ENCODE results near the gene ST6GALNAC6. TPM values are rescaled to one million over a fixed set of nuclear protein-coding genes. Genes with fewer than 3 reads are reported as not detected.

The ST6GALNAC6 gene
- total and polyA plus RNA-seq, 2 of the 8 experiments (the other 6 are each of a cell fraction or from before 2014, with no cell fraction given) = 43.7 to 64.4 TPM

- H4K20me1 ChIP-seq (replicated peaks in 1 of 2; ENCODE audit: control insufficient read depth in 1 of 2, insufficient read depth in 2 of 2, low read length in 2 of 2) = peaks cover 0 to 3% of the 10 kb centered on the region in 2 experiments
- H4K8ac ChIP-seq (ENCODE audit: extremely low read depth, insufficient read depth, low read length) = 0 out of 2 replicates have a peak overlapping the region, but pooled peaks have one; percentile 48
- H4K91ac ChIP-seq (replicated peaks; ENCODE audit: insufficient read length, low read length) = no peak overlapping the region
- H2BK12ac ChIP-seq (ENCODE audit: low read depth, low read length) = peak overlapping the region; percentile 39; the same call in 1 of the 2 replicates
- POLR2A ChIA-PET (ENCODE audit: partially characterized antibody) = interaction anchor here (0.6 to 3.7 kb wide), 9 partner anchors 10 to 45 kb away, joined by 3 to 16 read pairs (median 4); partner anchors contain the start of gene ST6GALNAC6
- no peak overlapping the region for H3K23ac ChIP-seq (ENCODE audit: insufficient read length)
- no peak overlapping the region for H2BK120ac ChIP-seq (replicated peaks; ENCODE audit: low read depth, low read length)
- H3K4ac ChIP-seq (replicated peaks; ENCODE audit: insufficient read length, low read depth, low read length) = no peak overlapping the region
- H2BK5ac ChIP-seq (ENCODE audit: low read depth, low read length) = no peak overlapping the region
- no peak overlapping the region for H3K14ac ChIP-seq (ENCODE audit: insufficient read length)
- DNase-seq (ENCODE audit: low read depth in 1 of 2, low spot score in 2 of 2) (no peak), FAIRE-seq (no peak)
- no peak overlapping the region for H2BK20ac ChIP-seq (ENCODE audit: low read length)
- H3K23me2 ChIP-seq (ENCODE audit: low read depth, low read length) = peaks cover 5% of the 10 kb centered on the region
- H3K4me2 ChIP-seq (ENCODE audit: insufficient read depth in 1 of 2, low read depth in 2 of 2, low read length in 2 of 2) = no peak overlapping the region
- H3K56ac ChIP-seq (replicated peaks; ENCODE audit: insufficient read length, low read depth, low read length) = no peak overlapping the region
- no peak overlapping the region for H3K9ac ChIP-seq (replicated peaks in 1 of 4; ENCODE audit: extremely low read depth in 1 of 4, low read depth in 3 of 4, low read length in 3 of 4)
- H3K27ac ChIP-seq (ENCODE audit: low read depth, low read length) = no peak overlapping the region
- H2AFZ ChIP-seq (ENCODE audit: low read length) = no peak overlapping the region
- no peak overlapping the region for H3K4me3 ChIP-seq (ENCODE audit: extremely low read depth in 1 of 4, insufficient read depth in 2 of 4, low read depth in 3 of 4, low read length in 4 of 4)
- WGBS, 2 experiments (ENCODE audit: extremely low coverage in 1 of 2, insufficient coverage in 1 of 2, insufficient read length in 1 of 2, insufficient replicate concordance in 2 of 2, low coverage in 1 of 2, low lambda C conversion rate in 2 of 2, missing lambda C conversion rate in 1 of 2) = 81% methylated on average over 8 of the region's 8 CpGs; no CpG with 5 or more reads in 1 of the 2 experiments
- H2BK15ac ChIP-seq (ENCODE audit: low read length) = no peak overlapping the region
- H3K79me1 ChIP-seq (ENCODE audit: low read depth, low read length) = no peaks in the 10 kb centered on the region
- no peaks in the 10 kb centered on the region for H3K9me3 ChIP-seq (ENCODE audit: insufficient read depth in 2 of 2, low read depth in 1 of 2, low read length in 1 of 2)
- H3K18ac ChIP-seq (ENCODE audit: extremely low read depth, low read length) = no peak overlapping the region
- H3K36me3 ChIP-seq (ENCODE audit: control insufficient read depth in 2 of 4, insufficient read depth in 4 of 4, low read length in 3 of 4) = no peaks in the 10 kb centered on the region
- H2AK5ac ChIP-seq (ENCODE audit: low read depth, low read length) = peak overlapping the region; percentile 78; the same call in 1 of the 2 replicates
- CTCF ChIA-PET (ENCODE audit: partially characterized antibody) = interaction anchor here (0.6 to 6.7 kb wide), 18 partner anchors 10 to 1361 kb away, joined by 3 to 114 read pairs (median 4); partner anchors contain the start of genes ST6GALNAC6 and TOR2A
- H4K5ac ChIP-seq (ENCODE audit: insufficient read length, low read depth, low read length) = no peak overlapping the region
- peaks cover 4 to 8% (median 7%) of the 10 kb centered on the region in 4 experiments for H3K4me1 ChIP-seq (replicated peaks in 1 of 4; ENCODE audit: control insufficient read depth in 3 of 4, insufficient read depth in 4 of 4, low read length in 3 of 4)
- peaks cover 0 to 14% (median 10%) of the 10 kb centered on the region in 4 experiments; a peak in 5 of 7 replicates for H3K27me3 ChIP-seq (replicated peaks in 1 of 4; ENCODE audit: control insufficient read depth in 3 of 4, extremely low read depth in 1 of 4, insufficient read depth in 3 of 4, low read length in 3 of 4)
- H3K79me2 ChIP-seq (ENCODE audit: control insufficient read depth in 1 of 2, insufficient read depth in 2 of 2, low read length in 2 of 2) = no peaks in the 10 kb centered on the region
- TF ChIP-seq KDM5A (IDR thresholded peaks at IDR 0.05; ENCODE audit: low read length) (no peak), CBX8 (IDR thresholded peaks at IDR 0.05; ENCODE audit: borderline replicate concordance, low read depth, low read length) (no peak), POU5F1 (IDR thresholded peaks at IDR 0.05; ENCODE audit: low read depth, low read length) (no peak), SIN3A (conservative IDR thresholded peaks at IDR 0.05 in 1 of 2, IDR thresholded peaks at IDR 0.05 in 1 of 2; ENCODE audit: low read depth in 1 of 2, low read length in 2 of 2) (peak in 1 of 2 experiments; percentile 50; a peak in 1 of 4 replicates), BACH1 (IDR thresholded peaks at IDR 0.05; ENCODE audit: low read length) (no peak), RAD21 (IDR thresholded peaks at IDR 0.05 in 1 of 2, conservative IDR thresholded peaks at IDR 0.05 in 1 of 2; ENCODE audit: low read depth in 2 of 2, low read length in 2 of 2) (peak; percentile 25 to 46; a peak in 3 of 4 replicates)
- TF ChIP-seq, protein P1, sequence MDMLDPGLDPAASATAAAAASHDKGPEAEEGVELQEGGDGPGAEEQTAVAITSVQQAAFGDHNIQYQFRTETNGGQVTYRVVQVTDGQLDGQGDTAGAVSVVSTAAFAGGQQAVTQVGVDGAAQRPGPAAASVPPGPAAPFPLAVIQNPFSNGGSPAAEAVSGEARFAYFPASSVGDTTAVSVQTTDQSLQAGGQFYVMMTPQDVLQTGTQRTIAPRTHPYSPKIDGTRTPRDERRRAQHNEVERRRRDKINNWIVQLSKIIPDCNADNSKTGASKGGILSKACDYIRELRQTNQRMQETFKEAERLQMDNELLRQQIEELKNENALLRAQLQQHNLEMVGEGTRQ (IDR thresholded peaks at IDR 0.05; ENCODE audit: low read length) = no peak
Measured at GRCh38 chr9:127918183-127919107, 19.0 kb upstream of the ST6GALNAC6 start.
